Activated T-cell treated with anti-CD3 and anti-CD28 coated beads, Interleukin-2, amount 50 U/mL, for 24 hours (primary cell): ENCODE data around the gene TPST2.

Experiments
- DNase-seq: peaks from one replicate; pipeline ENCODE4 v3.0.0-alpha.2; 2020
- H3K27ac Mint-ChIP-seq: 2 replicates; pipeline ENCODE4 v1.8.0; 2020; ENCODE audit warnings: mild to moderate bottlenecking, mixed read lengths
- H3K27me3 Mint-ChIP-seq: 2 replicates; pipeline ENCODE4 v1.8.0; 2020; ENCODE audit warnings: mixed read lengths
- H3K36me3 Mint-ChIP-seq: 2 replicates; pipeline ENCODE4 v1.8.0; 2020; ENCODE audit warnings: low read depth, mixed read lengths
- H3K4me1 Mint-ChIP-seq: 2 replicates; pipeline ENCODE4 v1.8.0; 2020; ENCODE audit warnings: low read depth, mixed read lengths
- H3K4me3 Mint-ChIP-seq: 2 replicates; pipeline ENCODE4 v1.8.0; 2020; ENCODE audit warnings: mild to moderate bottlenecking, moderate library complexity, mixed read lengths
- H3K9me3 Mint-ChIP-seq: 2 replicates; pipeline ENCODE4 v1.8.0; 2020; ENCODE audit warnings: mixed read lengths

The TPST2 gene

GRCh38 chr22:26548303-26548702 is 41.6 kb downstream of the TPST2 start:
- Mint-ChIP-seq H3K27me3 (no peaks in the 10 kb centered on the region), H3K27ac (peak overlapping the region; percentile 55), H3K4me3 (no peak overlapping the region), H3K4me1 (peaks cover 38% of the 10 kb centered on the region), H3K36me3 (peaks cover 35% of the 10 kb centered on the region), H3K9me3 (no peaks in the 10 kb centered on the region)
- DNase-seq = no peak

- no peak for DNase-seq
- H3K27me3 Mint-ChIP-seq = no peaks in the 10 kb centered on the region
- H3K9me3 Mint-ChIP-seq = no peaks in the 10 kb centered on the region
- peaks cover 37% of the 10 kb centered on the region for H3K36me3 Mint-ChIP-seq
- H3K27ac Mint-ChIP-seq = peak overlapping the region; percentile 73
- peaks cover 38% of the 10 kb centered on the region for H3K4me1 Mint-ChIP-seq
- H3K4me3 Mint-ChIP-seq = no peak overlapping the region
These were observed 42.1 kb downstream of the TPST2 start for GRCh38 chr22:26547837-26548236.

DNA sequence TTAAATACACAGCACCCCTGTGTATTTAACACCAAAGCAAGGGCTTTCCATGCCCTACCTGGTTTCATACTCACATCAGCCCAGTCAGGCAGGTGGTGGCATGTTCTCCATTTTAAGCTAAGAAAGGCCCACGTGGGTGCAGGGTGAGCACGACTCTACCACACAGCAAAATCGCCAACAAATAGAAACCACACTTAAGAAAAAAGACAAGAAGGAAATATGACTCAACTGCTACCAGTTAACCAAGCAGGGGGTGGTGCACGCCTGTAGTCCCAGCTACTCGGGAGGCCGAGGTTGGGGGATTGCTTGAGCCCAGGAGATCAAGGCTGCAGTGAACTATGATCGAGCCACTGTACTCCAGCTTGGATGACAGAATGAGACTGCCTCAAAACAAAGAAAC is 42.5 kb downstream of the TPST2 start:
- DNase-seq = peak; percentile 54
- no peak overlapping the region for H3K4me3 Mint-ChIP-seq
- peak overlapping the region; percentile 73 for H3K27ac Mint-ChIP-seq
- H3K27me3 Mint-ChIP-seq = no peaks in the 10 kb centered on the region
- H3K9me3 Mint-ChIP-seq = no peaks in the 10 kb centered on the region
- H3K4me1 Mint-ChIP-seq = peaks cover 41% of the 10 kb centered on the region
- H3K36me3 Mint-ChIP-seq = peaks cover 41% of the 10 kb centered on the region

DNA sequence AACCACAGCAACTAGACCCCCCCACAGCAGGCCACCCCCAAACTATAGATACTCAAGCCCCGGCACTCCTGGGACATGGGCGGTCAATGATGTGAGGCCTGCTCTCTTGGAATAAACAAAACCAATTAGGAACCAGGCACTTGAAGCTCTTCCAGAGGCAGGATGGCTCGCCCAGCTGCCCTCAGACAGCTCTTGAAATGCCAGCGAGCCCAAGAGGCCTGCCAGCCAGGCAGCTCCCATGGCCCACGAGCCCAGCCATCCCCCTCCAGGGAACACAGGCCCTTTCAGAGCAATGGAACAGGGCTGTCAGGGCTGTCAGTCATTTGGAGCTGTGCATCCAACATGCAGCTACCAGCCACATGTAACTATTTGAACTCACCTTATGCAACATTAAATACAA is 43.6 kb downstream of the TPST2 start:
- DNase-seq = no peak
- H3K27me3 Mint-ChIP-seq = no peaks in the 10 kb centered on the region
- H3K4me3 Mint-ChIP-seq = no peak overlapping the region
- peak overlapping the region; percentile 73 for H3K27ac Mint-ChIP-seq
- H3K36me3 Mint-ChIP-seq = peaks cover 44% of the 10 kb centered on the region
- H3K4me1 Mint-ChIP-seq = peaks cover 40% of the 10 kb centered on the region
- no peaks in the 10 kb centered on the region for H3K9me3 Mint-ChIP-seq

DNA sequence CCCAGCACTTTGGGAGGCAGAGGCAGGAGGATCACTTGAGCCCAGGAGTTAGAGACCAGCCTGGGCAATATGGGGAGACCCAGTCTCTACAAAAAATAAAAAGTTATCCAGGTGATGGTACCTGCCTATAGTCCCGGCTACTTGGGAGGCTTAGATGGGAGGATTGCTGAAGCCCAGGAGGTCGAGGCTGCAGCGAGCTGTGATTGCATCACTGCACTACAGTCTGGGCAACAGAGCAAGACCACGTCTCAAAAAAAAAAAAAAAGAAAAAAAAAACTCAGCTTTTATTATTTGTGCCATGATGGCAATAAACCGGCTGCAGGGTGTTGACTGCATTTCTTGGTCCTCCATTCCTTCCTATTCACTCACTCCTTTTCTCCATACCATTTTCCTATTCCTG is 44.1 kb downstream of the TPST2 start:
- H3K36me3 Mint-ChIP-seq = peaks cover 45% of the 10 kb centered on the region
- no peaks in the 10 kb centered on the region for H3K9me3 Mint-ChIP-seq
- no peak overlapping the region for H3K4me3 Mint-ChIP-seq
- H3K27me3 Mint-ChIP-seq = no peaks in the 10 kb centered on the region
- DNase-seq = no peak
- H3K27ac Mint-ChIP-seq = peak overlapping the region; percentile 51
- H3K4me1 Mint-ChIP-seq = peaks cover 40% of the 10 kb centered on the region

DNA sequence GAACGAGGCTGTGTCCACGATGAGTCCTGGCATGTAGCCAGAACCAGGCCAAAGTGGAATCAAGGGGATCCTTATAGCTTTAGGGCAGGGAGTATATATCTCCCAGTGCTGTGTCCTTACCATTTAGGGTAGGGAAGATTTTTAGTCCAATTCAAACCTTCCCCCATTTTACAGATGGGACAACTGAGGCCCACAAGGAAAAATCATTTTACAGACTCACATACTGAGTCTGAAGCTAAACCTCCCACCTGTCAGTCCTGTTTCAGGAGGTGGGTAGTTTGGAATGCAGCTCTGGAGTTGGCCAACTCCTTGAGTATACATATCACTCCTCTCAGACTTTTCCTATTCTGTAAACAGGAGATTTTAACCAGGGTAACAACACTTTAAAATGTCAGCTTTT is 44.5 kb downstream of the TPST2 start:
- H3K4me1 Mint-ChIP-seq = peaks cover 40% of the 10 kb centered on the region
- H3K36me3 Mint-ChIP-seq = peaks cover 46% of the 10 kb centered on the region
- no peaks in the 10 kb centered on the region for H3K9me3 Mint-ChIP-seq
- DNase-seq = no peak
- H3K27me3 Mint-ChIP-seq = no peaks in the 10 kb centered on the region
- peak overlapping the region; percentile 73 for H3K27ac Mint-ChIP-seq
- H3K4me3 Mint-ChIP-seq = no peak overlapping the region

- Mint-ChIP-seq H3K27me3 (no peaks in the 10 kb centered on the region), H3K4me3 (no peak overlapping the region), H3K4me1 (peaks cover 38% of the 10 kb centered on the region), H3K36me3 (peaks cover 52% of the 10 kb centered on the region), H3K27ac (peak overlapping the region; percentile 73), H3K9me3 (no peaks in the 10 kb centered on the region)
- DNase-seq = no peak
These were observed 45.4 kb downstream of the TPST2 start for GRCh38 chr22:26544489-26544888.

DNA sequence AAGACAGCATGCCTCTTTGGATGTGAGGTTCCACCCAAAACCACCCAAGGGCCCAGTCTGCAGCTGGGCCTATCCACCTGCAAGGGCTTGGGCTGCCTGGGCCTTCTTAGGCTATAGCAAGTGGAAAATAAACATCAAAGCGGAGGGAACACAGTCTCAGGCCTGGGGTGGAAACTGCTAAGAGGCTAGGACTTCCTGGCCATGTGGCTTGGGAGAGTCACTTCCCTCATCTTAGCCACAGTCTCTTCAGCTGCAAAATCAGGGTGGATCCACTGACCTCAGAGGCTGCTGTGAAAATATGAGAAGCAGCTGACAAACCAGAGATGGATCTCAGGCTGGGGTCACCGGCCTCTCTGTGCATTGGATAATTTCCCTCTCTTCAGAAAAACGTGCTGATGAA is 47.1 kb downstream of the TPST2 start:
- Mint-ChIP-seq H3K27me3 (no peaks in the 10 kb centered on the region), H3K4me1 (peaks cover 34% of the 10 kb centered on the region), H3K9me3 (no peaks in the 10 kb centered on the region), H3K27ac (peak overlapping the region; percentile 71), H3K36me3 (peaks cover 62% of the 10 kb centered on the region), H3K4me3 (no peak overlapping the region)
- no peak for DNase-seq

DNA sequence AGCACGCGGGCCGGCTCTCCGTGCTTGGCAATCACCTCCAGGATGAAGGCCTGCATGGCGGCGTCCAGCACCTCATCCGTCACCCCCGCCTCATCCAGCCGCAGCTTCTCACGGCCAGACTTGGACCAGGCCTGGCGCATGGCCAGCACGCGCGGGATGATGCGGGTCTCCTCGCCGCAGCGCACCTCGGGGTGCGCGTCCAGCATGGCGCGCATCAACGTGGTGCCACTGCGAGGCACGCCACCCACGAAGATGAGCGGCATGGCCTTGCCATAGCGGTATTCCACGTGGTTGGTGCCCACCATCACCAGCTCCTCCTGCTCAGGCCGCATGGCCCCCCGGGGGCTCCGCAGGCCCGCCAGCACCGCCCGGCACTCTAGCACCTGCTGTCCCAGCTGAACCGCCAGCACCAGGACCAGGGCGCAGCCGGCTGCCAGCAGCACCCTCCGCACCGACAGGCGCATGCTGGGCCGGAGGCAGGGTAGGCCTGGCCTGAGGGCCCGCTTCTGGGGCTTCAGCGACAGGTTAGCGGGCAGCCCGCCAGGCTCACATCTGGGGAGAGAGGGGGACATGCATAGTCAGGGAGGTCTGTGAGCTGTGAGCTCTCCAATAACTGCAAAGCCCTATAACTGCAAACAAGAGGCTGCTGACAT is 48.6 kb downstream of the TPST2 start:
- H3K4me1 Mint-ChIP-seq = peaks cover 24% of the 10 kb centered on the region
- H3K27me3 Mint-ChIP-seq = no peaks in the 10 kb centered on the region
- no peak overlapping the region for H3K4me3 Mint-ChIP-seq
- DNase-seq = no peak
- H3K27ac Mint-ChIP-seq = no peak overlapping the region
- no peaks in the 10 kb centered on the region for H3K9me3 Mint-ChIP-seq
- peaks cover 60% of the 10 kb centered on the region for H3K36me3 Mint-ChIP-seq

DNA sequence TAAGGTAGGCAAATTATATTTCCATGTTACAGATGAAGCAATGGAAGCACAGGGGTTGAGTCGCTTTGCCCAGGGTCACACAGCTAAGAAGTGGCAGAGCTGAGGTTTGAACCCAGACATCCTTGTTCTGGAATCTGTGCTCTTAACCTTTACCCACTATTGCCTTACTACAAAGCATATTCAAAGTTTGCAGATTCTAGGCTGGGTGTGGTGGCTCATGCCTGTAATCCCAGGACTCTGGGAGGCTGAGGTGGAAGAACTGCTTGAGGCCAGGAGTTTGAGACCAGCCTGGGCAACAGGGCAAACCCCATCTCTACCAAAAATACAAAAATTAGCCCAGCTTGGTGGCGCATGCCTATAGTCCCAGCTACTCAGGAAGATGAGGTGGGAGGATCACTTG is 49.8 kb downstream of the TPST2 start:
- no peak overlapping the region for H3K4me3 Mint-ChIP-seq
- no peak overlapping the region for H3K27ac Mint-ChIP-seq
- peaks cover 30% of the 10 kb centered on the region for H3K4me1 Mint-ChIP-seq
- no peak for DNase-seq
- H3K27me3 Mint-ChIP-seq = no peaks in the 10 kb centered on the region
- H3K9me3 Mint-ChIP-seq = no peaks in the 10 kb centered on the region
- H3K36me3 Mint-ChIP-seq = peaks cover 65% of the 10 kb centered on the region

- peak overlapping the region; percentile 55 for H3K27ac Mint-ChIP-seq
- H3K27me3 Mint-ChIP-seq = no peaks in the 10 kb centered on the region
- no peak for DNase-seq
- no peaks in the 10 kb centered on the region for H3K9me3 Mint-ChIP-seq
- H3K4me1 Mint-ChIP-seq = peaks cover 35% of the 10 kb centered on the region
- H3K4me3 Mint-ChIP-seq = no peak overlapping the region
- H3K36me3 Mint-ChIP-seq = peaks cover 83% of the 10 kb centered on the region
These were observed 53.2 kb downstream of the TPST2 start for GRCh38 chr22:26536762-26537134.

GRCh38 chr22:26536056-26536761 is 53.7 kb downstream of the TPST2 start:
- Mint-ChIP-seq H3K36me3 (peaks cover 88% of the 10 kb centered on the region), H3K27me3 (no peaks in the 10 kb centered on the region), H3K27ac (peak overlapping the region; percentile 57), H3K4me1 (peaks cover 35% of the 10 kb centered on the region), H3K9me3 (no peaks in the 10 kb centered on the region), H3K4me3 (no peak overlapping the region)
- DNase-seq = no peak

DNA sequence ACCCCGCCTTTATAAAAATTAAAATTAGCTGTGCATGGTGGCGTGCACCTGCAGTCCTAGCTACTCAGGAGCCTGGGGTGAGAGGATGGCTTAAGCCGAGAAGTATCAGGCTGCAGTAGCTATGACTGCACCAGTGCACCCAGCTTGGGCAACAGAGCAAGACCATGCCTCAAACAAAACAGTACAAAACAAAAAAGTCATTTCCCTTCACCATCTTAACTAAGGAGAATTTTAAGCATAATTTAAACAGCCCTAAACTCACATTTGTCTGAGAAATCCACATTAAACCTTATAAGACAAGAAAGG is 54.4 kb downstream of the TPST2 start:
- H3K9me3 Mint-ChIP-seq = no peaks in the 10 kb centered on the region
- peaks cover 35% of the 10 kb centered on the region for H3K4me1 Mint-ChIP-seq
- H3K4me3 Mint-ChIP-seq = no peak overlapping the region
- H3K36me3 Mint-ChIP-seq = peaks cover 88% of the 10 kb centered on the region
- peak overlapping the region; percentile 57 for H3K27ac Mint-ChIP-seq
- no peaks in the 10 kb centered on the region for H3K27me3 Mint-ChIP-seq
- DNase-seq = no peak

DNA sequence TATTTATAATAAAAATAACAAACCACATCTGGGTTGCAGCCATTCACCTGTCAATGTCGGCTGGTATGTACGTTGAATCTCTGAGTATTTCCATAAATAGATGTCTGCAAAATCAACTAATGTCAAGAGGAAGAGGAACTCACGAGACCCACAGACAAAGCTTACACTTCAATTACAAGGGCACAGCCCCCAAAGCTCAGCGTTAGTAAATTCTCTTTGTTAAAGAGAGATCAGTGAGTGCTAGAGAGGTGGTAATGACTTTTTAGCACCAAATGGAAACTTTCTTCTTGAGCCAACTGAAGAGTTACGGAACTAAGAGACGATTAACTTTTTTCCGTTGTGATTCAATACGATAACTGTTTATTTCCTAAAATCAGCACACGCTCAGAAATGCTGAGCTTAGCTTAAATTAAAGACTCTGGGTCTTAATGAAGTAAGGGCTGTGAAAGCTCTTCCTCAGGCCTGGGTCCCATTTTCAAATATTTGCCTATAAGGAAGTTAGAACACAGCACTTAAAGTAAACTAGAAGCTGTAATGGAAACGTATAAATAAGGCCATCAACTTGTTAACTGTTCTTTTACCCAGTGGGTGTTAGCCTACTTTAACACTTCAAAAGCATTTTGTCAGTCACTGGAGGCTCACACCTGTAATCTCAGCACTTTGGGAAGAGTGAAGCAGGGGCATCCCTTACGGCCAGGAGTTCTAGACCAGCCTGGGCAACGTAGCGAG is 54.9 kb downstream of the TPST2 start:
- Mint-ChIP-seq H3K27ac (peak overlapping the region; percentile 57), H3K4me1 (peaks cover 35% of the 10 kb centered on the region), H3K27me3 (no peaks in the 10 kb centered on the region), H3K4me3 (no peak overlapping the region), H3K36me3 (peaks cover 88% of the 10 kb centered on the region), H3K9me3 (no peaks in the 10 kb centered on the region)
- no peak for DNase-seq

DNA sequence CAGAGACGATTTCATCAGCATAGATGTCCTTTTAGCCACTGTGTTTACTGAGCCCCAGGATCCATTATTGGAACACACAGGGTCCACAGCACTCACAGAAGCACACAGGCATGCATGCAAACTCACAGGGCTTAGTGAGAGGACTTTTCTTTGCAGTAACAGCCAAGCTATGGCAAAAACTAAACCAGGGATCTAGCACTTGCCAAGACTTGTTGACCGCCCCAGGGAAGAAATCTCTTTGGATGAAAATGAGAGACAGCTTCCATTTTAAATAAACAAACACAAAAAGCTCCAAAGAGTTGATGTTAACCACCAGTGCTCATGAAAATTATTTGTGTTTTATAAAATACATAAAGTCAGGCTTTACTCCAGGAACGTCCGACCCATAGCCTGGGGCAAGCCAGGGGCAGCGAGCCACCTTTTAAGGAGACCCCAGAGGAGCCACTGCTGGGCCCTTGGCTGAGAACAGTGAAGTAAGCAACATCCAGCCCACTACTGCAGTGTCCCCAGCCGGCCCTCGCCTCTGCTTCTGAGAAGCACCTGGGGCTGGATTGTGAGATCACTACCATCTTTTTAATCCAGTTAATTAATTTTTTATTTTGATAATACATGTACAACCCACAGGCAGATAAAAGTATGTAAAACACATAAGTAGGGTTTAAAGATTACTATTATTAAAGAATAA is 55.6 kb downstream of the TPST2 start:
- H3K9me3 Mint-ChIP-seq = no peaks in the 10 kb centered on the region
- H3K27ac Mint-ChIP-seq = peak overlapping the region; percentile 47
- peaks cover 88% of the 10 kb centered on the region for H3K36me3 Mint-ChIP-seq
- no peak overlapping the region for H3K4me3 Mint-ChIP-seq
- no peak for DNase-seq
- no peaks in the 10 kb centered on the region for H3K27me3 Mint-ChIP-seq
- H3K4me1 Mint-ChIP-seq = peaks cover 35% of the 10 kb centered on the region
